H9 (cell line): ENCODE measurements around the gene DCHS1. TPM values are rescaled to one million over a fixed set of nuclear protein-coding genes. Genes with fewer than 3 reads are reported as not detected.

Source experiments
- DNase-seq: peaks from one replicate; pipeline ENCODE4 v3.0.0-alpha.2; 2017
- H2AFZ ChIP-seq: one replicate; pipeline ENCODE4 v1.6.1; 2013; ENCODE audit warnings: mild to moderate bottlenecking, low read length, control low read depth, moderate library complexity
- H2AK5ac ChIP-seq: 2 replicates; pipeline ENCODE4 v1.6.1; 2013; ENCODE audit warnings: low read length, control low read depth, mixed read lengths; ENCODE audit not compliant: insufficient read length
- H2BK120ac ChIP-seq: one replicate; pipeline ENCODE4 v1.6.1; 2013; ENCODE audit warnings: low read depth, mild to moderate bottlenecking, low read length, control low read depth, inconsistent platforms; ENCODE audit not compliant: poor library complexity, severe bottlenecking
- H2BK12ac ChIP-seq: 2 replicates; pipeline ENCODE4 v1.6.1; 2013; ENCODE audit warnings: low read length, control low read depth, mixed read lengths, low read depth; ENCODE audit not compliant: insufficient read length
- H2BK15ac ChIP-seq: 2 replicates; pipeline ENCODE4 v1.6.1; 2013; ENCODE audit warnings: low read depth, low read length, control low read depth
- H2BK20ac ChIP-seq: one replicate; pipeline ENCODE4 v1.6.1; 2013; ENCODE audit warnings: low read depth, mild to moderate bottlenecking, low read length, control low read depth, inconsistent platforms; ENCODE audit not compliant: poor library complexity, severe bottlenecking
- H2BK5ac ChIP-seq: 2 replicates; pipeline ENCODE4 v1.6.1; 2013; ENCODE audit warnings: low read length, control low read depth, mixed read lengths; ENCODE audit not compliant: insufficient read length
- H3K14ac ChIP-seq: 2 replicates; pipeline ENCODE4 v1.6.1; 2013; ENCODE audit warnings: low read length, control low read depth; ENCODE audit not compliant: insufficient read depth
- H3K18ac ChIP-seq: 2 replicates; pipeline ENCODE4 v1.6.1; 2013; ENCODE audit warnings: low read depth, mild to moderate bottlenecking, mixed read lengths, low read length, control low read depth; ENCODE audit not compliant: insufficient read length
- H3K23ac ChIP-seq: 2 replicates; pipeline ENCODE4 v1.6.1; 2013; ENCODE audit warnings: low read length, control low read depth, mixed read lengths, low read depth; ENCODE audit not compliant: insufficient read length
- H3K23me2 ChIP-seq: 2 replicates; pipeline ENCODE4 v1.6.1; 2013; ENCODE audit warnings: low read depth, mild to moderate bottlenecking, mixed read lengths, low read length, control low read depth; ENCODE audit not compliant: insufficient read length, poor library complexity, severe bottlenecking
- H3K27ac ChIP-seq: 2 replicates; pipeline ENCODE4 v1.5.1; 2013; ENCODE audit warnings: low read length, control low read depth, mixed read lengths, low read depth; ENCODE audit not compliant: insufficient read length
- H3K27me3 ChIP-seq: 2 replicates; pipeline ENCODE4 v1.6.1; 2013; ENCODE audit warnings: low read length, control low read depth, inconsistent platforms; ENCODE audit not compliant: insufficient read depth
- H3K4ac ChIP-seq: 2 replicates; pipeline ENCODE4 v1.6.1; 2013; ENCODE audit warnings: low read depth, mild to moderate bottlenecking, control low read depth, inconsistent platforms, low read length, moderate library complexity
- H3K4me1 ChIP-seq: 2 replicates; pipeline ENCODE4 v1.6.1; 2013; ENCODE audit warnings: low read length, control low read depth, inconsistent platforms; ENCODE audit not compliant: insufficient read depth
- H3K4me2 ChIP-seq: 2 replicates; pipeline ENCODE4 v1.6.1; 2013; ENCODE audit warnings: low read length, control low read depth, mixed read lengths; ENCODE audit not compliant: insufficient read length, insufficient read depth
- H3K56ac ChIP-seq: 2 replicates; pipeline ENCODE4 v1.6.1; 2013; ENCODE audit warnings: low read depth, mild to moderate bottlenecking, mixed read lengths, low read length, control low read depth; ENCODE audit not compliant: insufficient read length
- H3K79me1 ChIP-seq: 2 replicates; pipeline ENCODE4 v1.6.1; 2013; ENCODE audit warnings: low read depth, mild to moderate bottlenecking, moderate library complexity, low read length, control low read depth, inconsistent platforms; ENCODE audit not compliant: insufficient read depth, poor library complexity, severe bottlenecking
- H3K79me2 ChIP-seq: 2 replicates; pipeline ENCODE4 v1.6.1; 2013; ENCODE audit warnings: low read length, control low read depth, inconsistent platforms; ENCODE audit not compliant: insufficient read depth
- H3K9ac ChIP-seq: 2 replicates; pipeline ENCODE4 v1.6.1; 2013; ENCODE audit warnings: low read length, control low read depth, mixed read lengths; ENCODE audit not compliant: insufficient read length; ENCODE audit errors: extremely low read depth
- H3K9me3 ChIP-seq: one replicate; pipeline ENCODE4 v1.6.1; 2013; ENCODE audit warnings: low read depth, low read length, inconsistent platforms; ENCODE audit not compliant: control insufficient read depth
- H3T11ph ChIP-seq: one replicate; pipeline ENCODE4 v1.6.1; 2013; ENCODE audit warnings: mild to moderate bottlenecking, low read length, control low read depth, inconsistent platforms
- H4K20me1 ChIP-seq: one replicate; pipeline ENCODE4 v1.6.1; 2013; ENCODE audit not compliant: control insufficient read depth, insufficient read length, insufficient read depth
- H4K5ac ChIP-seq: 2 replicates; pipeline ENCODE4 v1.6.1; 2013; ENCODE audit warnings: low read depth, mild to moderate bottlenecking, mixed read lengths, low read length, control low read depth; ENCODE audit not compliant: insufficient read length
- H4K8ac ChIP-seq: replicated peaks from 2 replicates; pipeline ENCODE4 v1.6.1; 2013; ENCODE audit warnings: low read length, control low read depth, mixed read lengths, low read depth; ENCODE audit not compliant: insufficient read length
- H4K91ac ChIP-seq: 2 replicates; pipeline ENCODE4 v1.6.1; 2013; ENCODE audit warnings: low read depth, mild to moderate bottlenecking, moderate library complexity, mixed read lengths, low read length, control low read depth; ENCODE audit not compliant: insufficient read length
- H3K27ac Mint-ChIP-seq, 3 experiments: 2 replicates in 2 of 3; 3 replicates in 1 of 3; pipeline ENCODE4 v1.8.0; 2020 to 2021; ENCODE audit warnings: mixed read lengths in 3 of 3, mild to moderate bottlenecking in 1 of 3, moderate library complexity in 1 of 3
- H3K27me3 Mint-ChIP-seq: 2 replicates; pipeline ENCODE4 v1.8.0; 2021; ENCODE audit warnings: low read depth, mild to moderate bottlenecking, moderate library complexity, mixed read lengths
- H3K36me3 Mint-ChIP-seq, 3 experiments: 2 replicates in 2 of 3; 3 replicates in 1 of 3; pipeline ENCODE4 v1.8.0; 2020 to 2021; ENCODE audit warnings: low read depth in 3 of 3, mixed read lengths in 3 of 3; ENCODE audit not compliant: insufficient read depth in 1 of 3
- H3K4me1 Mint-ChIP-seq, 2 experiments: 2 replicates each; pipeline ENCODE4 v1.8.0; 2020; ENCODE audit warnings: mixed read lengths in 2 of 2
- H3K4me3 Mint-ChIP-seq, 2 experiments: 2 replicates in 1 of 2; 3 replicates in 1 of 2; pipeline ENCODE4 v1.8.0; 2020 to 2021; ENCODE audit warnings: mild to moderate bottlenecking in 2 of 2, mixed read lengths in 2 of 2, moderate library complexity in 1 of 2
- H3K9me3 Mint-ChIP-seq, 2 experiments: 2 replicates in 1 of 2; 3 replicates in 1 of 2; pipeline ENCODE4 v1.8.0; 2020; ENCODE audit warnings: mild to moderate bottlenecking in 2 of 2, mixed read lengths in 2 of 2, moderate library complexity in 1 of 2
- WGBS: extraction: QIAGEN DNeasy Blood & Tissue Kit; methylation state at CpG from one replicate; pipeline ENCODE4 v1.1.7; 2013; ENCODE audit warnings: missing lambda C conversion rate, low lambda C conversion rate, mixed read lengths; ENCODE audit not compliant: insufficient read length; ENCODE audit errors: extremely low coverage; 5-methylcytosine and 5-hydroxymethylcytosine counted together
- total RNA-seq: library from RNA; stranded (reverse); gene quantifications from 2 replicates; pipeline ENCODE4 v1.2.1, GENCODE V29; 2021
- TF ChIP-seq, protein P1 (sequence below): fragments of 200-600 bp; sonication (generic); conservative IDR thresholded peaks from 3 replicates; pipeline ENCODE4 v1.8.0; 2021; ENCODE audit warnings: antibody characterized with exemption, mild to moderate bottlenecking

DCHS1 gene
- total RNA-seq, 1 experiment from 2014 or later = 12.5 TPM

DNA sequence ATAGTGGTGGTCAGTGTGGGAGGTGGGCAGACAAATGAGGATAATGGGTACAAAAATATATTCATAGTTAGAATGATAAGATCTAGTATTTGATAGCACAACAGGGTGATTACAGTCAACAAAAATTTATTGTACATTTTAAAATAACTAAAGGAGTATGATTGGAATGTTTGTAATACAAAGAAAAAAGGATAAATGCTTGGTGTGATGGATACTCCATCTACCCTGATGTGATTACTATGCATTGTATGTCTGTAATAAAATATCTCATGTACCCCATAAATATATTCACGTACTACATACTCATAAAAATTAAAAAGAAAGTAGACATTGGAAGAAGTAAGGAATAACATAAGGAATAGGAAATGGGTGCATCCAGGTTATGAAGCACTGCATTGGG, 67.6 kb downstream of the DCHS1 start:
- Histone ChIP-seq H3T11ph (no peak overlapping the region), H2BK120ac (no peak overlapping the region), H3K9ac (no peak overlapping the region), H3K4me1 (no peaks in the 10 kb centered on the region), H2BK20ac (no peak overlapping the region), H3K79me2 (no peaks in the 10 kb centered on the region), H3K23me2 (no peaks in the 10 kb centered on the region), H3K9me3 (no peaks in the 10 kb centered on the region), H3K14ac (no peak overlapping the region), H4K91ac (no peak overlapping the region), H2BK12ac (no peak overlapping the region), H4K20me1 (no peaks in the 10 kb centered on the region), H4K5ac (no peak overlapping the region), H2AFZ (no peak overlapping the region), H3K18ac (no peak overlapping the region), H2BK15ac (no peak overlapping the region), H3K27me3 (no peaks in the 10 kb centered on the region), H3K56ac (no peak overlapping the region), H2BK5ac (no peak overlapping the region), H3K27ac (no peak overlapping the region), H4K8ac (no peak overlapping the region), H3K23ac (no peak overlapping the region), H2AK5ac (no peak overlapping the region), H3K4me2 (no peak overlapping the region), H3K79me1 (no peaks in the 10 kb centered on the region), H3K4ac (no peak overlapping the region)
- peaks cover 6% of the 10 kb centered on the region in 2 experiments; a peak in 3 of 4 replicates for H3K4me1 Mint-ChIP-seq
- no CpG with 5 or more reads among the region's 1 CpG for WGBS
- peaks cover 7 to 17% (median 9%) of the 10 kb centered on the region in 3 experiments; a peak in 5 of 7 replicates for H3K36me3 Mint-ChIP-seq
- peaks cover 17% of the 10 kb centered on the region in 2 experiments for H3K9me3 Mint-ChIP-seq
- no peak overlapping the region for H3K4me3 Mint-ChIP-seq
- no peak overlapping the region for H3K27ac Mint-ChIP-seq
- H3K27me3 Mint-ChIP-seq = no peaks in the 10 kb centered on the region
- no peak for DNase-seq
- TF ChIP-seq, protein P1, sequence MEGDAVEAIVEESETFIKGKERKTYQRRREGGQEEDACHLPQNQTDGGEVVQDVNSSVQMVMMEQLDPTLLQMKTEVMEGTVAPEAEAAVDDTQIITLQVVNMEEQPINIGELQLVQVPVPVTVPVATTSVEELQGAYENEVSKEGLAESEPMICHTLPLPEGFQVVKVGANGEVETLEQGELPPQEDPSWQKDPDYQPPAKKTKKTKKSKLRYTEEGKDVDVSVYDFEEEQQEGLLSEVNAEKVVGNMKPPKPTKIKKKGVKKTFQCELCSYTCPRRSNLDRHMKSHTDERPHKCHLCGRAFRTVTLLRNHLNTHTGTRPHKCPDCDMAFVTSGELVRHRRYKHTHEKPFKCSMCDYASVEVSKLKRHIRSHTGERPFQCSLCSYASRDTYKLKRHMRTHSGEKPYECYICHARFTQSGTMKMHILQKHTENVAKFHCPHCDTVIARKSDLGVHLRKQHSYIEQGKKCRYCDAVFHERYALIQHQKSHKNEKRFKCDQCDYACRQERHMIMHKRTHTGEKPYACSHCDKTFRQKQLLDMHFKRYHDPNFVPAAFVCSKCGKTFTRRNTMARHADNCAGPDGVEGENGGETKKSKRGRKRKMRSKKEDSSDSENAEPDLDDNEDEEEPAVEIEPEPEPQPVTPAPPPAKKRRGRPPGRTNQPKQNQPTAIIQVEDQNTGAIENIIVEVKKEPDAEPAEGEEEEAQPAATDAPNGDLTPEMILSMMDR = no peak
